Endothelial cell of umbilical vein (primary cell): ENCODE data around the gene HMGCS1.

ENCODE experiments used
- EZH2 ChIP-seq: IDR thresholded peaks from 2 replicates; pipeline ENCODE4 v1.6.1; 2012; ENCODE audit warnings: borderline replicate concordance, low read depth, mild to moderate bottlenecking, moderate library complexity, low read length, inconsistent platforms; ENCODE audit not compliant: severe bottlenecking
- FOS ChIP-seq: IDR thresholded peaks from 2 replicates; pipeline ENCODE4 v1.6.1; 2011; ENCODE audit warnings: mild to moderate bottlenecking, low read length, moderate library complexity, borderline replicate concordance; ENCODE audit not compliant: insufficient read depth
- GATA2 ChIP-seq: IDR thresholded peaks from 2 replicates; pipeline ENCODE4 v1.7.0; 2011; ENCODE audit warnings: low read depth, mild to moderate bottlenecking, moderate library complexity, mixed read lengths, low read length; ENCODE audit not compliant: insufficient read length, insufficient read depth
- JUN ChIP-seq: IDR thresholded peaks from 2 replicates; pipeline ENCODE4 v1.6.1; 2011; ENCODE audit warnings: borderline replicate concordance, low read depth; ENCODE audit not compliant: insufficient read length, insufficient read depth
- MYC ChIP-seq: IDR thresholded peaks from one replicate; pipeline ENCODE4 v1.6.1; 2011; ENCODE audit warnings: mild to moderate bottlenecking, low read depth, low read length
- POLR2A ChIP-seq: IDR thresholded peaks from 2 replicates; pipeline ENCODE4 v1.6.1; 2012; ENCODE audit warnings: low read depth, mild to moderate bottlenecking, control low read depth, low read length
- POLR2AphosphoS5 ChIP-seq: IDR thresholded peaks from 2 replicates; pipeline ENCODE4 v1.6.1; 2012; ENCODE audit warnings: low read depth, mild to moderate bottlenecking, control low read depth, low read length, moderate library complexity; ENCODE audit not compliant: insufficient read depth
- TF ChIP-seq, protein P1 (sequence below), 2 donors: IDR thresholded peaks; 1 replicate in 1 of 2; 2 replicates in 1 of 2; pipeline ENCODE4 v1.5.1; 2011; ENCODE audit warnings: low read length in 2 of 2, mild to moderate bottlenecking in 2 of 2, moderate library complexity in 2 of 2, control low read depth in 1 of 2, inconsistent platforms in 1 of 2, low read depth in 1 of 2; ENCODE audit not compliant: insufficient read depth in 1 of 2; ENCODE audit errors: extremely low read depth in 1 of 2
- TF ChIP-seq, protein P2 (sequence below): IDR thresholded peaks from 2 replicates; pipeline ENCODE4 v1.6.1; 2011; ENCODE audit not compliant: insufficient read depth, insufficient read length

DNA sequence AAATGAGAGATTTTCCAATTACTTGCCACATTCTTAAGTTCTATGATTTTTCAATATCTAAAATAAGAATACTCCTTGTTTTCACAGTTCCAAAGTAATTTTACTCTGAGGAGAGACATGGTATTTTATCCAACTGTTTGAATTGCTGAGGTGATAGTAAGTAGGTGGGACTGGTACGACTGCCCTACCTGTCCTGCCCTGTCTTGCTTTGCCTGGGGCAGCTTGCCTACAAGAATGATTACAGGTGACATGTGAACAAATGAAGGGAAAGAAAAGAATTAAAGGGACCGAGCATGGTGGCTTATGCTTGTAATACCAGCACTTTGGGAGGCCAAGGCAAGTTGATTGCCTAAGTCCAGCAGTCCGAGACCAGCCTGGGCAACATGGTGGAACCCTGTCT, 41.6 kb upstream of the HMGCS1 start:
- TF ChIP-seq POLR2AphosphoS5 = no peak
- TF ChIP-seq, protein P1, sequence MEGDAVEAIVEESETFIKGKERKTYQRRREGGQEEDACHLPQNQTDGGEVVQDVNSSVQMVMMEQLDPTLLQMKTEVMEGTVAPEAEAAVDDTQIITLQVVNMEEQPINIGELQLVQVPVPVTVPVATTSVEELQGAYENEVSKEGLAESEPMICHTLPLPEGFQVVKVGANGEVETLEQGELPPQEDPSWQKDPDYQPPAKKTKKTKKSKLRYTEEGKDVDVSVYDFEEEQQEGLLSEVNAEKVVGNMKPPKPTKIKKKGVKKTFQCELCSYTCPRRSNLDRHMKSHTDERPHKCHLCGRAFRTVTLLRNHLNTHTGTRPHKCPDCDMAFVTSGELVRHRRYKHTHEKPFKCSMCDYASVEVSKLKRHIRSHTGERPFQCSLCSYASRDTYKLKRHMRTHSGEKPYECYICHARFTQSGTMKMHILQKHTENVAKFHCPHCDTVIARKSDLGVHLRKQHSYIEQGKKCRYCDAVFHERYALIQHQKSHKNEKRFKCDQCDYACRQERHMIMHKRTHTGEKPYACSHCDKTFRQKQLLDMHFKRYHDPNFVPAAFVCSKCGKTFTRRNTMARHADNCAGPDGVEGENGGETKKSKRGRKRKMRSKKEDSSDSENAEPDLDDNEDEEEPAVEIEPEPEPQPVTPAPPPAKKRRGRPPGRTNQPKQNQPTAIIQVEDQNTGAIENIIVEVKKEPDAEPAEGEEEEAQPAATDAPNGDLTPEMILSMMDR (IDR thresholded peaks at IDR 0.05; ENCODE audit: extremely low read depth in 1 of 2, insufficient read depth in 1 of 2, low read depth in 1 of 2, low read length in 2 of 2) = no peak
- no peak for TF ChIP-seq MYC
- TF ChIP-seq EZH2 = no peak
- TF ChIP-seq POLR2A = no peak
- no peak for TF ChIP-seq JUN
- no peak for TF ChIP-seq GATA2
- no peak for TF ChIP-seq FOS
- TF ChIP-seq, protein P2, sequence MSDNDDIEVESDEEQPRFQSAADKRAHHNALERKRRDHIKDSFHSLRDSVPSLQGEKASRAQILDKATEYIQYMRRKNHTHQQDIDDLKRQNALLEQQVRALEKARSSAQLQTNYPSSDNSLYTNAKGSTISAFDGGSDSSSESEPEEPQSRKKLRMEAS = no peak
